HG02885 (cell line): ENCODE results near the gene S1PR2.
"Not testable (repeated sequence)": the region's sequence is repeated elsewhere in the genome, so short reads cannot be mapped to it uniquely, and the experiment has no call there.

Experiments used
- ATAC-seq: cut with Tn5 transposase; IDR thresholded peaks from one replicate; pipeline ENCODE4 v1.9.1; 2021; ENCODE audit warnings: mild to moderate bottlenecking; ENCODE audit not compliant: unreplicated experiment, poor library complexity

Gene S1PR2

GRCh38 chr19:10194500-10195198, 36.5 kb downstream of the S1PR2 start, which contains the start of gene DNMT1:
DNMT1 (minus strand) TSS chr19:10194953; CDS start chr19:10194899, 54 bp downstream.
- peak; percentile 89 for ATAC-seq

DNA sequence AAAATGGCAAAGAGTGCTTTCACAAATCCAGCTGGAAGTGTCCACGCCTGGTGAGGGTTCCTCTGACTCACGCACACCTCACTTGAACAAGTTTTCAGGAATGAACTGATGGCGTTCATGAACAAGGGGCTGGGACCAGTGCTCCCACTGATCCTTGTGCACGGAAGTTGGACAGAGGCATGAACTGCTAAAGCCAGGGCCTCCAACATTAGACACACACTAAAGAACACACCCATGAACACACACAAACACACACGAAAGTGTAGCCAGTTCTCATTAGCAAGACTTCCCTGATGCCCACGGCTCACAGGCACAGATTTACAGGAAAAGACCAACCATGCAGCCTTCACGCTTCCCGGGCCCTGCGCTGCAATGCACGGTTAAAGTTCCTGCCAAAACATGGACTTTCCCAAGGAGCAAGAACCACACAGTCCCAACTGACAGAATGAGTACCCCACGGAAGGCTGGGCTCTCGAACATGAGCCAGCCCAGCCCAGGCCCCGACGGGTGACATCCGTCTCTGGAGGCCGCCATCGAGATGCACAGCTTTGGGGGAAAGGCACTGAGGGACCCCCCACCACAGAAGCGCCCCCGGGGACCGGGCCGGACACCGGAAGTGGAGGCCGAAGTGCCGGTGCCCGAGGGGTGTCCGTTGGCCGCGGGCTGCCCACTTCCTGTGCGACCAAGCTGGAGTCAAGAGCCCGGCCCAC, 37.2 kb downstream of the S1PR2 start:
- peak; percentile 29 for ATAC-seq

- ATAC-seq, result no peak
Measured at GRCh38 chr19:10192922-10193321, 38.2 kb downstream of the S1PR2 start.

- ATAC-seq, result no peak
Measured at GRCh38 chr19:10191347-10191746, 39.8 kb downstream of the S1PR2 start.

DNA sequence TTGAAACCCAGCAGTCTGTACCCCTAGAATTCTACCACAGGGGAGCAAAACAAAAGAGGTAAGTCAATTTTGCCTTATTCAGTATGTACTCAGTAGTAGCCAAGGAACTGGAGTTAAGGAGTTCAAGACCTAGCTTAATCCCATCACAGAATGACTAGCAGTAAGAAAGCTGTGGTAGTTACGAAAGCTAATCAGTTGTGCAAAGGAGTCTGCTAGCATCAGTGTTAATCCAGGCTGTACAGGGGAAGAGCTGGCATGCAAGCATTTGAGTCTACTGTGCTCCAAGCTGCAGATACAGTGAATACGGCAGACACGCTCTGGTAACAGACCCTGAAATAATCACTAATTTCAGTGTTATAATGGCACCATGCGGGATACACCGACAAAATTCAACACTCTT, 41.1 kb downstream of the S1PR2 start:
- no peak for ATAC-seq

DNA sequence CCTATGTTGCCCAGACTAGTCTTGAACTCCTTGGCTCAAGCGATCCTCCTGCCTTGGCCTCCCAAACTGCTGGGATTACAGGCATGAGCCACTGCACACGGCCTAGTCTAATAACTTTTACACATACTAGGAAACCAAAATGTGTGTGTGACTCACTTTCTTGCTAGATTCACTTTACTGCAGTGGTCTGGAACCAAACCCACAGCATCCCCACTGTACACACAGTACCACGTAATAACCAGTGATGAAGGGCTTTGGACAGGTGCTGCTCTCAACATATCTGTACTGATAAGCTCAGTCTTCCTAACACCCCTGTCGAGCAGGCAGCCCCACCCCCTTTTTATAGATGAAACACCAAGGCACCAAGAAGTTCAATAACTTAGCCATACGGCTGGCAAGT, 41.5 kb downstream of the S1PR2 start:
- ATAC-seq, result no peak

DNA sequence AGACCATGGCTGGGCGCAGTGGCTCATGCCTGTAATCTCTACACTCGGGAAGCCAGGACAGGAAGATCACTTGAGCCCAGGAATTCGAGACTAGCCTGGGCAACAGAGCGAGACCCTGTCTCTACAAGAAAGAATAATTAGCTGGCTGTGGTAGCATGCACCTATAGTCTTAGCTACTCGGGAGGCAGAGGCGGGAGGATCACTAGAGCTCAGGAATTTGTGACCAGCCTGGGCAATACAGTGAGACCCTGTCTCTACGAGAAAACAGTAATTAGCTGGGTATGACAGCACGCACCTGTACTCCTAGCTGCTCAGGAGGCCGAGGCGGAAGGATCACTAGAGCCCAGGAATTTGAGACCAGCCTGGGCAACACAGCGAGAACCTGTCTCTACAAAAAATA, 43.8 kb downstream of the S1PR2 start:
- no peak for ATAC-seq

- ATAC-seq, result no peak
Measured at GRCh38 chr19:10184636-10185035, 46.5 kb downstream of the S1PR2 start.

DNA sequence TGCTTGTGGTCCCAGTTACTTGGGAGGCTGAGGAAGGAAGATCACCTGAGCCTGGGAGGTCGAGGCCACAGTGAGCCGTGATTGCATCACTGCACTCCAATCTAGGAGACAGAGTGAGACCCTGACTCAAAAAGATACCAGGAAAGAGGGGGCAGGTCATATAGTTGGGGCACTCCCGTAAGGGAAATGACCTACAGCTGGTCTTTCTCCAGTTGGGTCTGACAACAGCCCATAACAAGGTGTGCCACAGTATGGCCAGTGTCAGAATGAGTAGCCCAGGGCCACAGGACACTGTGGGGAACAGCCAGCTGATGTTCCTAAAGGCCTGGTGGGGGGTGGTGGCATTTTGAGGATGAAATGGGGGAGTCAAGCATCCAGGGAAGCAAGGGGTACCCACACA, 47.2 kb downstream of the S1PR2 start:
- no peak for ATAC-seq

- no peak for ATAC-seq
Measured at GRCh38 chr19:10182847-10183246, 48.3 kb downstream of the S1PR2 start.

GRCh38 chr19:10182076-10182475, 49.1 kb downstream of the S1PR2 start:
- ATAC-seq, result no peak

DNA sequence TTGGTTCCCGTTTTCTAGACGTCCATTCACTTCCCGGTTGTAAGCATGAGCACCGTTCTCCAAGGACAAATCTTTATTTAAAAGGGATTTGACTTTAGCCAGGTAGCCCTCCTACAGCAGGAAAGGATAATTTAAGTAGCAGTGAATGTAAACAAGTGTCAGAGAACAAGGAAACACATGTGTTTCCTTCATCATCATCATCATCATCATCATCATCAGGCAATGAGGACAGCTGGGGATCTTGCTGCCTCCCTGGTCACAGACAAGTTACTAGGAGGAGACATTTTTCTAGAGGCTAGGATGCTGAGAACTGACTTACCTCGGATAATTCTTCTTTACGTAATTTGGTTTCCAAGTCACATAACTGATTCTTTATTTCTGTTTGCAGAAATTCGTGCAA, 50.7 kb downstream of the S1PR2 start:
- no peak for ATAC-seq

DNA sequence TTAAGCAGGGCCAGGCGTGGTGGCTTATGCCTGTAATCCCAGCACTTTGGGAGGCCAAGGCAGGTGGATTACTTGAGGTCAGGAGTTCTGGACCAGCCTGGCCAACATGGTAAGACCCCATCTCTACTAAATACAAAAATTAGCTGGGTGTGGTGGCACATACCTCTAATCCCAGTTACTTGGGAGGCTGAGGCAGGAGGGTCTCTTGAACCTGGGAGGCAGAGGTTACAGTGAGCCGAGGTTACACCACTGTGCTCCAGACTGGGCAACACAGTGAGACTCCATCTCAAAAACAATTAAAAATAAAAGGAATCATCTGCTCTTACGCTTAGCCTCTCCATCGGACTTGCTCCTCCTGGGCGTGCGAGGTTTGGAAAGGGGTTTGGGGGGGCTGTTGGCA, 51.1 kb downstream of the S1PR2 start:
- not testable (repeated sequence) for ATAC-seq

DNA sequence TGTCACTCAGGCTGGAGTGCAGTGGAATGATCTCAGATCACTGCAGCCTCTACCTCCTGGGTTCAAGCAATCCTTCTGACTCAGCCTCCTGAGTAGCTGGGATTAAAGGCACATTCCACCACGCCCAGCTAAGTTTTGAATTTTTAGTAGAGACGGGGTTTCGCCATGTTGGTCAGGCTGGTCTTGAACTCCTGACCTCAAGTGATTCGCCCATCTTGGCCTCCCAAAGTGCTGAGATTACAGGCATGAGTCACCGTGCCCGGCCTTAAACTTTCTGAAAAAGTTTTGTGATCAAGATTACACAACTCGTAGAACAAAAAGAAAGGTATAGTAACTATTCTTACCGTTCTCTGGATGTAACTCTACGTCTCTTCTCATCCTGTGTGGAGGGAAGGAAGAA, 57.6 kb downstream of the S1PR2 start:
- no peak for ATAC-seq
